ENCODE measurements around the gene SHMT2.

GRCh38 chr12:57242329-57242690 lies 12.8 kb downstream of the SHMT2 start:
- TF ChIP-seq, protein P1, sequence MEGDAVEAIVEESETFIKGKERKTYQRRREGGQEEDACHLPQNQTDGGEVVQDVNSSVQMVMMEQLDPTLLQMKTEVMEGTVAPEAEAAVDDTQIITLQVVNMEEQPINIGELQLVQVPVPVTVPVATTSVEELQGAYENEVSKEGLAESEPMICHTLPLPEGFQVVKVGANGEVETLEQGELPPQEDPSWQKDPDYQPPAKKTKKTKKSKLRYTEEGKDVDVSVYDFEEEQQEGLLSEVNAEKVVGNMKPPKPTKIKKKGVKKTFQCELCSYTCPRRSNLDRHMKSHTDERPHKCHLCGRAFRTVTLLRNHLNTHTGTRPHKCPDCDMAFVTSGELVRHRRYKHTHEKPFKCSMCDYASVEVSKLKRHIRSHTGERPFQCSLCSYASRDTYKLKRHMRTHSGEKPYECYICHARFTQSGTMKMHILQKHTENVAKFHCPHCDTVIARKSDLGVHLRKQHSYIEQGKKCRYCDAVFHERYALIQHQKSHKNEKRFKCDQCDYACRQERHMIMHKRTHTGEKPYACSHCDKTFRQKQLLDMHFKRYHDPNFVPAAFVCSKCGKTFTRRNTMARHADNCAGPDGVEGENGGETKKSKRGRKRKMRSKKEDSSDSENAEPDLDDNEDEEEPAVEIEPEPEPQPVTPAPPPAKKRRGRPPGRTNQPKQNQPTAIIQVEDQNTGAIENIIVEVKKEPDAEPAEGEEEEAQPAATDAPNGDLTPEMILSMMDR (IDR thresholded peaks at IDR 0.05) = no peak
- TF ChIP-seq POLR2AphosphoS5 (IDR thresholded peaks at IDR 0.05) = no peak
- no peak for TF ChIP-seq POLR2A (IDR thresholded peaks at IDR 0.05)

All from upper lobe of left lung (tissue), 4 donors.